NCI-H69 (cell line): ENCODE data around the gene CAPZA1.
"Not testable (repeated sequence)": the region's sequence is repeated elsewhere in the genome, so short reads cannot be mapped to it uniquely, and the experiment has no call there.

Experiments
- DNase-seq: peaks from one replicate; lab custom pipeline; 2025; lab: John Stamatoyannopoulos, UW

CAPZA1 gene

DNA sequence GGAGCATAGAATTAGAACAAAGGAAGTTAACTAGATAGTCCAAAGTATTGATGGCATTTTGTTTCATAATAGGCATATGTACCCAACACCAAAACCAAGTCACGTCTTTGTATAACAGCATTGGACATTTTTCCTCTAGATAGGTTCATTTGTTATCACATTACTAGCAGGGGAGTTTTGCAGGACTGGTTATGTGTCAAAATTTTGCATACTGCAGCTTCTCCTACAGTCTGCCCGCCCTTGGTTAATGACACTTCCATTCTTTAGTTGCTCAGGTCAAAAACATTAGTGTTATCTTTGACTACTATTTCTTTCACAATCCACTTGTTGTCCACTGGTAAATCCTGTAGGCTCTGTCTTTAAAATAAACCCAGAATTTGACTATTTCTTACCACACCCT, 8.9 kb downstream of the CAPZA1 start:
- no peak for DNase-seq

DNA sequence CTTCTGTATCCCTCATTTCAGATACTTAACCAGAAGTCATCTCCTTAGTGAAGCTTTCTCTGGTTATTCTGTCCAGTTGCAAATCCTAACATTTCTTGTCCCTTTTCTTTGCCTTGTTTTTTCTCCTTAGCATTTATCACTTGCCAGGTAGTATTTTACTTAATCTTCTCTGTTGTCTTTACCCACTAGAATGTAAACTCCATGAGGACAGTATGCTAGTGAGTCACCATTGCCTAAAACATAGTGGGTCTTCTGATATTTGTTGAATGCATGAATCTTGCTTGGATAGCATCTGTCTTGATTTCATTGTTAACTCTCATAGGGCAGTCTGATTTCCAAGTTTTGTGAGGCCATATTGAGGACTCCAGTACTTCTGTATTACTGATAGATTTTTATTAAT, 9.6 kb downstream of the CAPZA1 start:
- no peak for DNase-seq

DNA sequence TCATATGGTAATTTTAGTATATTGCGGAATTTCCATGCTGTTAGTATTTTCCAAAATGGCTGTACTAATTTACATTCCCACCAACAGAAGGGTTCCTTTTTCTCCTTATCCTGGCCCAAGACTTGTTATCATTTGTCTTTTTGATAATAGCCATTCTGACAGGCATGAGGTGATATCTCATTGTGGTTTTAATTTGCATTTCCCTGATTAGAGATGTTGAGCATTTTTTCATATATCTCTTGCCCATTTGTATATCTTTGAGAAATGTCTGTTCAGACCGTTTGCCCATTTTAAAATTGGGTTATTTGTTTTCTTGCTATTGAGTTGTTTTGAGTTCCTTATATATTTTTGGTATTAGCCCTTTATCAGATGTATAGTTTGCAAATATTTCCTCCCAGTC, 14.0 kb downstream of the CAPZA1 start:
- DNase-seq = no peak

DNA sequence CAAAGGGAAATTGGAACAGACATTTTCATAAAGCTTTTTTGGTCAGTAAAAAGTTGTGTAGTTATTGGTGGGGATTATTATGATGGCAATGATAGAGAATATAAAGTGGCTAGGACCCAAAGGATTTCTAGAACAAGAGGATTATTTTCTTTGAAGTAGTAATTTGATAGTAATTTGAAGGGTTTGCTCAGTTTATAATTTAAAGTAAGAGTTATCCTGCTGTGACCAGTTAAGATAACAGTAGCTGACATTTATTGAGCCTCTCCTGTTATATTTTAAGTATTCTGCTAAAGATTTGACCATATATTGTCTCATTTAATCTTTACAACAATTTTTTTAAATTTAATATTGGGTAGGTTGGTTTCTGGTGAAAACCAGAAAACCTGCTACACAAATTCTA, 14.7 kb downstream of the CAPZA1 start:
- no peak for DNase-seq

DNA sequence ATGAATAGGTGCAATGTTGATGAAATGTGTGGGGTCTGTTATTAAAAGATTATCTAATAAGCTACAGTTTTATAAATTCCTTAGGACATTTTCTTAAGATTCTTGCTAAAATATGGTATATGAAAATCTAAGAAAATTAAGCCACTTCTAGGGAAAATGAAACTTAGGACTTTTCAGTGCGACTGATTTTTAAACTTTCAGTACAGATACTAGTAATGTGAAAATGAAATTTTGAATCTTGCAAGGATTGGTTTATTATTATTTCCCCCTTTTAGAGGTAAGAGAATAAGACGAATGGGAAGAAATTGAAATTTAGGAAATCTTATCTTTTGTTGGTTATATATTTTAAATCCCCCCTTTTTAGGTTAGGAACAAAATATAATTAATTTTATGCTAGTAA, 16.4 kb downstream of the CAPZA1 start:
- DNase-seq = no peak

DNA sequence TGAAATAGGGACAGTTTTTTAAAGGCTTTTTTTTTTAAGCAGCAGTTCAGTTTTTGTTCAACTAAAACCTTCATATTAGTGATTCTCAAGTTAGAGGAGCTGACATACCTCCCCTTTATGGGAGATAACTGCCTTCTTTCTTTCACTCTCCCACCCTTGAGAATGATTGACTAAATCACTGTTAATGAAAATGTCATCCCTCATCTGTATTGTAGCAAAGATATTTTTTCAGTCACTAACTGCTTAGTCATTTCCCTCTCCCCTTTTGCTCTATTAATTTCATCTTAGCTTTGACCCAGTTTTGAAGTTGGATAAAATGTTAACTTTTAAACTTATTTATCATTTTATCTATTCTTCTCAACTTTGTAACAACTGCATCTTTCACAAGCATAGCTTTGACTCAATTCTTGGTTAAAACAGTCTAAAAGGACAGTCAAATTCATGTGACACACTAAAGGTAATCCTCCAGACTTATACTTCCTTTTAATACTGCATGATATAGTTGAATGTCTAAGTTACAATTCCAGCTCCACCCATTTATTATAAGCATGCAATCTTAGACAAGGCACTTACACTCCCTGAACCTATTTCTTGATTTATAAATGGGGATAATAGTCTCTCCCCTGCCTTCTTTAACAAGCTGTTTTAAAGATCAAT, 17.1 kb downstream of the CAPZA1 start:
- no peak for DNase-seq

DNA sequence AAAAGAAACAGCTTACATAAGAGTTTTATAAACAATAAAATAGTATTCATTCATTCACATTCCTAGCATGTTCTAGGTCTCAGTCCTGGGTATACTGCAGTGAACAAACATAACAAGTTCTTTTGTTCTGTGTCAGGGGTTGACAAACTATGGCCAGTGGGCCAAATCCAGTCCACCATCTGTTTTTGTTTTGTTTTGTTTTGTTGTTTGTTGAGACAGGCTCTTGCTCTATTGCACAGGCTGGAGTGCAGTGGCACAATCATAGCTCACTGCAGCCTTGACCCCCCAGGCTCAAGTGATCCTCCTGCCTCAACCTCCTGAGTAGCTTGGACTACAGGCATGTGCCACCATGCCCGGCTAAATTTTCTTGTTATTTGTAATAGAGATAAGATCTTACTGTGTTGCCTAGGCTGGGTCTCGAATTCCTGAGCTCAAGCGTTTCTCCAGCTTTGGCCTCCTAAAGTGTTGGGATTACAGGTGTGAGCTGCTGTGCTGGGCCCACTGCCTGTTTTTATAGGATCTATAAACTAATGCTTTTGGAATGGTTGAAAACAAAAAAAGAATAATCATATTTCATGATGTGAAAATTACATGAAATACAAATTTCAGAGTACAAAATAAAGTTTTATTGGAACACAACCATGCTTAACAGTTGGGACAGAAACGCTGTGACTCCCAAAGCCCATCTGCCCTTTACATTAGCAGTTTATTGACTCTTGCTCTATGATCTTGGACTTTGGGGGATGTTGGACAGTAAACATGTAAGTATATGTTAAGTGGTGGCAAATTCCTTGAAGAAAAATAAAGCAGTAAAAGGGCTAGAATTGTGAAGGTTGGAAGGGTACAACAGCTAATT, 17.9 kb downstream of the CAPZA1 start:
- peak; percentile 1 for DNase-seq

DNA sequence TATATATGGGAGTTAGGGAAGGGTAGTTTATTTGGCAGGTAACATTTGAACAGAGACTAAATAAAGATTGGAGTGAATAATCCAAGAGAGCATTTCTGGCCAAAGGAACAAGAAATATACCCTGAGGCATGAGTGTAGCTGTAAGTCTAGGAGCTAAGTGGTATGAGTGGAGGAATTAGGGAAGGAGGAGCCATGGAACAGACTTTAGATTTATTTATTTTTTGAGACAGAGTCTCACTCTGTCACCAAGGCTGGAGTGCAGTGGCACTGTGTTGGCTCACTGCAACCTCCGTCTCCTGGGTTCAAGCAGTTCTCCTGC, 18.4 kb downstream of the CAPZA1 start:
- DNase-seq = no peak

DNA sequence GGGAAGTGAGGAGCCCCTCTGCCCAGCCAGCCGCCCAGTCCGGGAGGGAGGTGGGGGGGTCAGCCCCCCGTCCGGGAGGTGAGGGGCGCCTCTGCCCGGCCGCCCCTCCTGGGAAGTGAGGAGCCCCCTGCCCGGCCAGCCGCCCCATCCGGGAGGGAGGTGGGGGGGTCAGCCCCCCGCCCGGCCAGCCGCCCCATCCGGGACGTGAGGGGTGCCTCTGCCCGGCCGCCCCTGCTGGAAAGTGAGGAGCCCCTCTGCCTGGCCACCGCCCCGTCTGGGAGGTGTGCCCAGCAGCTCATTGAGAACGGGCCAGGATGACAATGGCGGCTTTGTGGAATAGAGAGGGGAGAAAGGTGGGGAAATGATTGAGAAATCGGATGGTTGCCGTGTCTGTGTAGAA, 20.8 kb downstream of the CAPZA1 start:
- not testable (repeated sequence) for DNase-seq

DNA sequence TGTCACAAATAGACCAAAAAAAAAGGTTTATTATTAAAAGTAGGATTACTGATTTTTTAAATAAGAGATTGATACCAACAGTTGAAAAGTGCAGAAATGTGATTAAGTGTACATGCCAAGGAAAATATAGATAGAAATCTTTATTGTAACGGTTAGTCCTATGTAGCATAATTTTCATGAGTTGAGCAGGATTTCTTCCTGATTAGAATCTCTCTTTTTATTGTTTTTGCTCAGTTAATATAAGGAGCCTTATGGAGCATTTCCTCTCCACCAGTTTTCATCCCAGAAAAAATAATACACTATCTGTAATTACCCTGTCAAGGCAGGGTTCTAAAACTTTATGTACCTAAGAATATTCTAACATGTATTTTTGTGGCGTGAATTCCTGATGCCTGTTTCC, 23.4 kb downstream of the CAPZA1 start:
- no peak for DNase-seq

DNA sequence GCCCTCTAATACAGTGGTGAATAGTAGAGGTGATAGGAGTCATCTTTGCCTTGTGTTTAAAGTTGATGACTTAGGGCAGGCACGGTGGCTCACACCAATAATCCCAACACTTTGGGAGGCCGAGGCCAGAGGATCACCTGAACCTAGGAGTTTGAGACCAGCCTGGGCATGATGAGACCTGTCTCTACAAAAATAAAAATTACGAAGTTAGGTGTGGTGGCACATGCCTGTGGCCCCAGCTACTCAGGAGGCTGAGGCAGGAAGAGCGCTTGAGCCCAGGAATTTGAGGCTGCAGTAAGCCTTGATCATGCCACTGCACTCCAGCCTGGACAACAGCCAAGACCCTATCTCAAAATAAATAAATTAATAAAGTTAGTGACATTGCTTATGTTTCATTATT, 26.6 kb downstream of the CAPZA1 start:
- DNase-seq = no peak

DNA sequence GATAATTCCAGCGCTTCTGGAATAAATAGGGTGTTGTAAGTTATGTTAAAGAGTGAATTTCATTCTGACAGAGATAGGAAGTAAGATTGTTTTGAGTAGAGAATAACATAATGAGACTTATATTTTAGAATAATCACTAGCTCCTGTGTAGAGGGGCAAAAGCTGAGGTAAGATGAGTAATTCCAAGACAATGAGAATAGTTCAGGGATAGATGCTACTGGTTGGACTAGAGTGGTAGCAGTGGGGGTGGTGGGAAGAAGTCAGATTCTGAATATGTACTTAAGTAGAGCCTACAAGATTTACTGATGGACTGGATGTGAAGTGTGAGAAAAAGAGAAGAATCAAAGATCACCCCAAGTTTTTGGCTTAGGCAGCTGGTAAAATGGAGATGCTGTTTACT, 31.6 kb downstream of the CAPZA1 start:
- DNase-seq = no peak

DNA sequence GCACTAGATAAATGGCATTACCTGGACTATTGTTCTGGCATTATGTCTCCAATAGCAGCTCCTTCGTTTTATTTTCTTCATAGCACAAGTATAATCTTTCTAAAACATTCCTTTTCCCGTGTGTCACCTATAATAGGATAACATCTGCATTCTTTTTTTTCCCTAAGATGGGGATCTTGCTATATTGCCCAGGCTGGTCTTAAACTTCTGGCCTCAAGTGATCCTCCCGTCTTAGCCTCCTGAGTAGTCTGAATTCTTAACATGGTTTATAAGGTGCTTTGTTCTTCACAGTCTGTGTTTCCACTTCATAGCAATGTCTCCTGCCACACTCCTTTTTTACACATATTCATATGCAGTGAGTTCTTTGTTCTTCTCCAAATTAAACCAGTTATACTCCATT, 46.2 kb downstream of the CAPZA1 start:
- DNase-seq = no peak

DNA sequence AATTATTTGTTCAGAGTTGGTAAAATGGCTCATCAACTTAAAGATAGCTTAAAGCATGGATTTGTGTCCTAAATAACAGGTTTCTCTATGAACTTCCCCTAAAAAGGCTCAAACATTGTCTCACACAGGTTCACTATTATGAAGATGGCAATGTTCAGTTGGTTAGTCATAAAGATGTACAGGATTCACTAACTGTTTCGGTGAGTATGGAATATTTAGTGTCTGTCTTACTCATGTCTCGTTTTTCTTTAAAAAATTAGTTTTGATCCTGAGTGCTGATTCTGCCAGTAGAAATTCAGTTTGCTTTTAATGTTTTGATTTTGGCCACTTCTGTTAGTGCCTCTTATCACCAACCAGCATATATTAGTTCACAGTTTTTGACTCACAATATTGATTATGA, 47.3 kb downstream of the CAPZA1 start:
- no peak for DNase-seq

DNA sequence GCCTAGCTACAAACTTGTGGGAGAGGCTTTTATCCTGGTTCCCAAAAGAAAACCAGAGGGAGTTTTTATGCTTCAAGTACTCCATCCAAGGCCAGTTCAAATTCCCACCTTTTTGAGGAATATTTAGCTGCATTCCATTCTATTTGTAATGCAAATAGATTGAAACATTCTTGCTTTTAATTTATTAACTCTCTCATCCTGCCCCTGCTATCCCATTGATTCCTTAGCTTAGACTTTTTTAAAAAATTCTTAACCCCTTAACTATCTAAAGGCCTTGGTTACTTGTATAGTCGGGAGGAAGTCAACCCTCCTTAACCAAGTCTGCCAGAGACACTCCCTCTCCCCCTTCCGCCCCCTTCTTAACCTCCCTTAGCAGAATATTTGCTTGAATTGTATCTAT, 52.4 kb downstream of the CAPZA1 start:
- DNase-seq = no peak

DNA sequence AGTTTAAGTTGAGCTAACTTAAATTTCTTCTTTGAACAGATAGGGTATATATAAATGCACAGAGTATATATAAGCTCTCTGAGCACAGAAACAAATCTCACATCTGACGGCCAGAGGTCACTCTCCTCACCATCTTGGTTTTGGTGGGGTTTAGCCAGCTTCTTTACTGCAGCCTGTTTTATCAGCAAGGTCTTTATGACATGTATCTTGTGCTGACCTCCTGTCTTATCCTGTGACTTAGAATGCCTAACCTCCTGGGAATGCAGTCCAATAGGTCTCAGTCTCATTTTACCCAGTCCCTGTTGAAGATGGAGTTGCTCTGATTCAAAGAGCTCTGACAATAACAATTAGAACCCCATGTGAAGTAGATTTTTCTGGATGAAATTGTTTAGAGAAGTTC, 53.2 kb downstream of the CAPZA1 start:
- DNase-seq = no peak

DNA sequence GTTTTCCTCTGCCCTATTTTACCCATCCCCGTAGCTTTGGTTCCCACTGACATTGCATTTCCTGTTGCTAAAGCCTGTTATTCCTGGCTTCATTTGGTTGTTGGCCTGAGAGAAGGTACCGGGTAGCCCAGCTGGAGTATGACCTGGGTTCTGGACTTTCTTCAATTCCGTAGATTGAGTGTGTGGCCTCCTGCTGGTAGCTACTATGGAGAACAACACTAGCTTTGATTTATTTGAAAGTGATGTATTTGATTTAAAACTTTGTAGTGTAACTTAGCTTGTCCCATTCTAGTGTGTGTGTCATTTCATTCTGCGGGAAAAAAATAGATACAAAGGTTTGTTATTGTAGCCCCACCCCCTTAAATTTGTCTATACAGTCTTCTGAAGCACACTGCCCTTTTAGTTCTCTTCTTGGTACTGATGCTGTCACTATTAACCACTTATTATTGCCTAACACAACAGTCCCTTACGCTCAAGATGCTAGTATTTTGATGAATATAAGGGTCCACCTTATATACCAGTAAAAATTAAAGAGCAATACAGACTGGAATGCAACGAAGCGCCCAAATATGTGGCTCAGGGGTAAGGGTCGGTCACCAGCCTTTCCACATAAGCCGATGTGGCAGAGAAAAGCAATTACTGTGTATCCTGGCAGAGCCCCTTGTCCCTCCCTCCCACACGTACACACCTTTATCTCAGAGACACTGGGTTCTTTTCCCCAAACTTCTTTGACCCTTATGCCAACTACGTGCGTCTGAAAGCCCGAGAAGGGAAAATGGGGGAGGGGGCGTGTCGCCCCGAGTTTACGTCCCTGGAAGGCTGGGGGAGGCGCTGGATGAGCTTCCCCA, 54.2 kb downstream of the CAPZA1 start:
- no peak for DNase-seq

DNA sequence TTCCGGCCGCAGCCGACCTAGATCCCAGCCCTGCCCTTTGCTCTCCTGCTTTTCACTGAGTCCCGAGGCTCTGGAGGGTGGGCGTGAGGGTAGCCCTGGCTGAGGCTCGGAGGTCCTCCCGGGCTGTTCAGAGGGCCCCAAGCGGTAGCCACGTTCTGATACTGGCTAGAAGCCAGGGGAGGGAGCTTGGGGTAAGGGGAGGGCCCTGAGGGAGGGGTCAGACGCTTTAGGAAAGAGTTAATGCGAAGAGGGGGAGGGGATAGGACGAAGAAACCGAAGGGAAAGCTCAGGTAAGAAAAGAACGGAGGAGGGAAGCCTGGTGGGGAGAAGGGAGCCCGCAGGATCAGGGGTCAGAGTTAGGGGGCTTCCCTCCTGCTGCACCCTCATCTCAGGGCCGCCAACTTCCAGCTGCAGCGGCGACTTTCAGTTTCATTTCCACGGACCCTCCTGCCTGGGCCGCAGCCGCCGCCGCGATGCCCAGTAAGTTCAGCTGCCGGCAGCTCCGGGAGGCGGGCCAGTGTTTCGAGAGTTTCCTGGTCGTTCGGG, 54.9 kb downstream of the CAPZA1 start, which contains the start of gene MOV10:
TSS of gene MOV10 (plus strand) at position 220 of the 546 bp plus-strand sequence. CDS start at position 474, 254 bp downstream.
- DNase-seq = peak; percentile 69

DNA sequence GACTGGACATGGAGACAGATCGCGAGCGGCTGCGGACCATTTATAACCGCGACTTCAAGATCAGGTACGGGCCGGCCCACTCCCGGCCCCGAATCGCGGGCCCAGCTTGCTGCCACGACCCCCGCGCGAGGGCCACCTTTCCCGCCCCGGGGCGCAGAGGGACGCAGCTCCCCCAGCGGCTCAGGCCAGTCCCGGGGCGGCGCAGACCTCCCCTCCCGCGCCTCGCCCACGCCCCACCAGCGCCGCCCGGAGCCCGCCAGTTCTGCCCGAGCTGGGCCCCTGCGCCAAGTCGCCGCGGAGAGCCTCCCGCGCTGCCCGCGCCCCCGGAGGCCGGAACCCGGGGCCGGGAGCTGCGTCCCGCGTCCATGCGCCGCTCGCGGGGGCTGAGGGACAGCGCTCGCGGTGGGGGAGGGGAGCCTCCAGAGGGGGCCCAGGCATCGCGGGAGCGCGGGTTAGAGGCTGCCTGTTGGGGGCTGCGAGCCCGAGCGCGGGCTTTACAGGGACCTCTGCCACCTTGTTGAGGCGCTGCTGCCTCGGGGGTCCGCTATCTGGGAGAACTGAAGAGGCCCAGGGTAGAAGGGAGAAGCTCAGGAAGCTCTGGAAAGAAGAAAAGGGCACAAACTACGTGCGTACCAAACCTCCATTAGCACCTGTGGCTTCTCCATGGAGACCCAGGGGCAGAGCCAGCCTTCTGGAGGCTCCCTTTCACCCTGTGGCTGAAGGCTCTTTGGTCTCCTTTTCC, 55.5 kb downstream of the CAPZA1 start:
- DNase-seq = peak; percentile 52

DNA sequence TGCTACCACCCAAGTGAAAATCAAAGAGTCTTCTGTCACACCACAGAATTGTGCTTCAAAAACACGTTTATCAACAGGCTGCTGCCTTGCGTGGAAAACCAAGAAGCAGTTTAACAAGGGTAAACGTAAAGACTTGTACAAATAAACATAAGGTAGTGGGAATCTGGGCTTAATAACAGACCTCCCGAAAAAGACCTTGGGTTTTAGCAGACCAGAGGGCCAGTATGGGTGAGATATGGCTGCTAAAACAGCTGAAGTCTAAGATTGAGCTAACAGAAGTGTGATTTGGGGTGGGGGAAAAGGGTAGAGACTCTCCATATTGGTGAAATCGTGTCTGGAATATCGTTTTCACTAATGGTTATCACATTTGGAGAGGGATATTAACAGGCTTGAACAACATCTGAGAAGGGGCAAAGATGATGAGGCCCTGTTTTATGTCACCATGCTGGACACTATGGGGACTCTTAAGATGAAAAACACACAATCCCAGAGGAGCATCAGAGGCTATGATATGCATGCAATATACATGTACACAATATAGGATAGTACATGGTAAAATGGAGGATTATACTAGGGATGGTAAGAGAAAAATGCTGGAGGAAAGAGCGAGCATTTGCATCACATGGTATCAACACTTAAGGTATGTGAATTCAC, 56.2 kb downstream of the CAPZA1 start:
- DNase-seq = no peak

DNA sequence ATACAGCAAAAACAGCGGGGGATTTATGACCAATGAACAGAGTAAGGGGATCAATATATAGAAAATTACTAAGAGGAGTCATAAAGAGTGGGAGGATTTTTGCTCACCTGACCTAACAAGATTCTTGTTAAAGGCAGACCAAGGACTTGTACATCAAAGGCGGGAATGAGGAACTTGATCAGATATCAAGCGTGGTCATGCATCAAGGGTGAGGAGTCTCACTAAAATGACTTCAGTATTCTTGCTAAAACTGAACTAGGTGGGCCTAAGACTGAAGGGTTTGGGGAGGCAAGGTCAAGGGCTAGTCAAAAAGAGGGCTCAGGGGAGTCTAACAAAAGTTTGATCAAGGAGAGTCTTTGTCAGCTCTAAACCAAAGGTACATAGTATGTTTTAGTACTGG, 56.9 kb downstream of the CAPZA1 start:
- DNase-seq = no peak
